ENCODE data around the gene LGSN.

The LGSN gene

GRCh38 chr6:63313111-63313510 lies 6.7 kb downstream of the LGSN start:
- peaks cover 0 to 2% of the 10 kb centered on the region in 2 donors for H3K4me1 ChIP-seq (ENCODE audit: control insufficient read depth in 2 of 2, insufficient read depth in 1 of 2, low read depth in 1 of 2, low read length in 2 of 2)
- H3K23ac ChIP-seq (ENCODE audit: low read depth, low read length, poor library complexity), result no peak overlapping the region
- no peak overlapping the region for H2BK5ac ChIP-seq (ENCODE audit: low read length)
- no peak overlapping the region for H2BK15ac ChIP-seq (ENCODE audit: low read length)
- H3K9me3 ChIP-seq (replicated peaks in 1 of 2; ENCODE audit: control insufficient read depth in 2 of 2, insufficient read depth in 1 of 2, low read depth in 1 of 2, low read length in 2 of 2), result no peaks in the 10 kb centered on the region
- H3K27ac ChIP-seq (replicated peaks; ENCODE audit: low read length), result no peak overlapping the region
- H3K36me3 ChIP-seq (replicated peaks in 1 of 2; ENCODE audit: control insufficient read depth in 2 of 2, insufficient read depth in 2 of 2, low read length in 2 of 2), result no peaks in the 10 kb centered on the region
- no peak overlapping the region for H2AFZ ChIP-seq (ENCODE audit: low read length)
- no peak for DNase-seq (ENCODE audit: low spot score)
- H2BK120ac ChIP-seq (ENCODE audit: low read depth, low read length), result no peak overlapping the region
- H3K4me2 ChIP-seq (ENCODE audit: insufficient read depth, low read length, poor library complexity, severe bottlenecking), result no peak overlapping the region
- no peak overlapping the region for H2AK5ac ChIP-seq (ENCODE audit: low read depth, low read length)
- H3K4me3 ChIP-seq (ENCODE audit: low read length in 2 of 2), result no peak overlapping the region
- no peaks in the 10 kb centered on the region for H3K79me1 ChIP-seq (ENCODE audit: low read depth, low read length)
- H4K91ac ChIP-seq (ENCODE audit: low read depth, low read length, poor library complexity), result no peak overlapping the region
- H3K14ac ChIP-seq (ENCODE audit: low read length), result no peak overlapping the region
- H3K4ac ChIP-seq (ENCODE audit: low read length), result no peak overlapping the region
- no peak overlapping the region for H4K8ac ChIP-seq (ENCODE audit: low read depth, low read length)
- no CpG with 5 or more reads among the region's 2 CpGs for WGBS, 2 donors (ENCODE audit: extremely low coverage in 2 of 2, insufficient read length in 2 of 2, insufficient replicate concordance in 1 of 2)
- H3K18ac ChIP-seq (ENCODE audit: low read length), result no peak overlapping the region
- H3K9ac ChIP-seq (ENCODE audit: low read depth, low read length, poor library complexity), result no peak overlapping the region
- H3K27me3 ChIP-seq (ENCODE audit: control insufficient read depth in 3 of 3, insufficient read depth in 3 of 3, low read depth in 1 of 3, low read length in 3 of 3), result no peaks in the 10 kb centered on the region
- H2BK12ac ChIP-seq (ENCODE audit: low read length), result no peak overlapping the region

DNA sequence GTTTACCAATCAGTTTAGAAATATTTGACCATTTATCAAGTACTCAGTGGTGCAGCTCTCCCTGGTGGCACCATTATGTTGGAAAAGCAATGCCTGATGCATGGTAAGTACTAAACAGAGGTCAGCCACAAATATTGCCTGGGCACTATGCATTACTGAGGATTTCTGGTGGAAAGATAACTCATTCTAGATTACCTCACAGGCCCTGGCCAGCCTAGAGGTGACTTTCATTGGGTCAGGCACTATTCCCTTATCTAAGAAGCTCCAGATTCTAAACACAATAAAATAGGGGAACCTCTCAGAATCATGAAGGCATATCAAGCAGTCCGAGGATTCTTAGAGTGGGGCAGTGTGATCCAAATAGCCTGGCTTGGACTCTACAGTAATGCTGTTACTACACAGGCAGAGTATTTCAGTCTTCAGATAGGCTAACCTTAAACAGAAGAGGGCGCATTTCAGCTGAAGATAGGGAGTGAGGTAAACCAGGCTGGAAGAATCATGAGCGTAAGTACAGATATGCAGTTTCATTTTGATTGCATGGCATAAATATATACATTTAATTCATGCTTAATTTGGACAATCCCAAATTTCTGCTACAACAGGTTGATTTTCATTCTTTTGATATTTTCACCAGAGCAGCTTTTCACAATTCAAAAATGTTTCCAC lies 12.1 kb downstream of the LGSN start:
- H2BK5ac ChIP-seq (ENCODE audit: low read length), result no peak overlapping the region
- no peak overlapping the region for H3K4me2 ChIP-seq (ENCODE audit: insufficient read depth, low read length, poor library complexity, severe bottlenecking)
- H3K4ac ChIP-seq (ENCODE audit: low read length), result no peak overlapping the region
- H3K27me3 ChIP-seq (ENCODE audit: control insufficient read depth in 3 of 3, insufficient read depth in 3 of 3, low read depth in 1 of 3, low read length in 3 of 3), result no peaks in the 10 kb centered on the region
- H3K27ac ChIP-seq (replicated peaks; ENCODE audit: low read length), result no peak overlapping the region
- H2BK12ac ChIP-seq (ENCODE audit: low read length), result no peak overlapping the region
- WGBS, 2 donors (ENCODE audit: extremely low coverage in 2 of 2, insufficient read length in 2 of 2, insufficient replicate concordance in 1 of 2), result no CpG with 5 or more reads among the region's 3 CpGs
- no peaks in the 10 kb centered on the region for H3K79me1 ChIP-seq (ENCODE audit: low read depth, low read length)
- no peak overlapping the region for H2BK120ac ChIP-seq (ENCODE audit: low read depth, low read length)
- no peak overlapping the region for H2BK15ac ChIP-seq (ENCODE audit: low read length)
- no peak overlapping the region for H4K91ac ChIP-seq (ENCODE audit: low read depth, low read length, poor library complexity)
- H3K4me3 ChIP-seq (ENCODE audit: low read length in 2 of 2), result no peak overlapping the region
- DNase-seq (ENCODE audit: low spot score), result no peak
- H3K36me3 ChIP-seq (replicated peaks in 1 of 2; ENCODE audit: control insufficient read depth in 2 of 2, insufficient read depth in 2 of 2, low read length in 2 of 2), result no peaks in the 10 kb centered on the region
- H2AK5ac ChIP-seq (ENCODE audit: low read depth, low read length), result no peak overlapping the region
- no peak overlapping the region for H3K9ac ChIP-seq (ENCODE audit: low read depth, low read length, poor library complexity)
- H3K14ac ChIP-seq (ENCODE audit: low read length), result no peak overlapping the region
- H2AFZ ChIP-seq (ENCODE audit: low read length), result no peak overlapping the region
- no peaks in the 10 kb centered on the region for H3K9me3 ChIP-seq (replicated peaks in 1 of 2; ENCODE audit: control insufficient read depth in 2 of 2, insufficient read depth in 1 of 2, low read depth in 1 of 2, low read length in 2 of 2)
- H3K18ac ChIP-seq (ENCODE audit: low read length), result no peak overlapping the region
- H4K8ac ChIP-seq (ENCODE audit: low read depth, low read length), result no peak overlapping the region
- no peak overlapping the region for H3K23ac ChIP-seq (ENCODE audit: low read depth, low read length, poor library complexity)
- no peaks in the 10 kb centered on the region for H3K4me1 ChIP-seq (ENCODE audit: control insufficient read depth in 2 of 2, insufficient read depth in 1 of 2, low read depth in 1 of 2, low read length in 2 of 2)

GRCh38 chr6:63306420-63306819 lies 13.4 kb downstream of the LGSN start:
- Histone ChIP-seq H3K79me1 (ENCODE audit: low read depth, low read length) (no peaks in the 10 kb centered on the region), H3K4me2 (ENCODE audit: insufficient read depth, low read length, poor library complexity, severe bottlenecking) (no peak overlapping the region), H3K23ac (ENCODE audit: low read depth, low read length, poor library complexity) (no peak overlapping the region), H3K4ac (ENCODE audit: low read length) (no peak overlapping the region), H2BK12ac (ENCODE audit: low read length) (no peak overlapping the region), H2AK5ac (ENCODE audit: low read depth, low read length) (no peak overlapping the region), H3K36me3 (replicated peaks in 1 of 2; ENCODE audit: control insufficient read depth in 2 of 2, insufficient read depth in 2 of 2, low read length in 2 of 2) (no peaks in the 10 kb centered on the region), H4K8ac (ENCODE audit: low read depth, low read length) (no peak overlapping the region), H3K27ac (replicated peaks; ENCODE audit: low read length) (no peak overlapping the region), H3K4me1 (ENCODE audit: control insufficient read depth in 2 of 2, insufficient read depth in 1 of 2, low read depth in 1 of 2, low read length in 2 of 2) (no peaks in the 10 kb centered on the region), H3K18ac (ENCODE audit: low read length) (no peak overlapping the region), H3K27me3 (ENCODE audit: control insufficient read depth in 3 of 3, insufficient read depth in 3 of 3, low read depth in 1 of 3, low read length in 3 of 3) (no peaks in the 10 kb centered on the region), H3K4me3 (ENCODE audit: low read length in 2 of 2) (no peak overlapping the region), H2BK120ac (ENCODE audit: low read depth, low read length) (no peak overlapping the region), H3K9ac (ENCODE audit: low read depth, low read length, poor library complexity) (no peak overlapping the region), H3K14ac (ENCODE audit: low read length) (no peak overlapping the region), H3K9me3 (replicated peaks in 1 of 2; ENCODE audit: control insufficient read depth in 2 of 2, insufficient read depth in 1 of 2, low read depth in 1 of 2, low read length in 2 of 2) (no peaks in the 10 kb centered on the region), H4K91ac (ENCODE audit: low read depth, low read length, poor library complexity) (no peak overlapping the region), H2AFZ (ENCODE audit: low read length) (no peak overlapping the region), H2BK15ac (ENCODE audit: low read length) (no peak overlapping the region), H2BK5ac (ENCODE audit: low read length) (no peak overlapping the region)
- WGBS, 2 donors (ENCODE audit: extremely low coverage in 2 of 2, insufficient read length in 2 of 2, insufficient replicate concordance in 1 of 2), result no CpG with 5 or more reads among the region's 3 CpGs
- no peak for DNase-seq (ENCODE audit: low spot score)

DNA sequence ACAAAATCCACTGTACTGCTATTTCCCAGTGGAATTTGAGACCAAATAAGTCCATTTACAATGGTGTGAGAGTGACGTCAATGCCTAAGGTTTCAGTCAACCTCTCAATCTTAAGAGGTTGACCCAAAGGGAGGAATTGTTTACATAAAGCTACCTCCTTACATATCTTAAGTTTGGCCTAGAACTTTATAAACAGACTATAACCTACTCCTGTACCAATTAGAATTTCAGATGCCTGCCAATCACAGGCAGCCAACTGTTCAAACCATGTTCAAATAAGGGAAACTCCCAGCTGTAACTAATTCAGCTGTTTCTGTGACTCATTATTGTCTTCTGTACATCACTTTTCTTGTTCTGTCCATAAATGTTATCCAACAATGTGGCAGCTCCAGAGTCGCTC lies 14.5 kb downstream of the LGSN start:
- Histone ChIP-seq H3K4me1 (ENCODE audit: control insufficient read depth in 2 of 2, insufficient read depth in 1 of 2, low read depth in 1 of 2, low read length in 2 of 2) (no peaks in the 10 kb centered on the region), H2BK120ac (ENCODE audit: low read depth, low read length) (no peak overlapping the region), H3K9me3 (replicated peaks in 1 of 2; ENCODE audit: control insufficient read depth in 2 of 2, insufficient read depth in 1 of 2, low read depth in 1 of 2, low read length in 2 of 2) (no peaks in the 10 kb centered on the region), H2BK5ac (ENCODE audit: low read length) (no peak overlapping the region), H3K79me1 (ENCODE audit: low read depth, low read length) (no peaks in the 10 kb centered on the region), H2AFZ (ENCODE audit: low read length) (no peak overlapping the region), H3K9ac (ENCODE audit: low read depth, low read length, poor library complexity) (no peak overlapping the region), H2BK12ac (ENCODE audit: low read length) (no peak overlapping the region), H3K23ac (ENCODE audit: low read depth, low read length, poor library complexity) (no peak overlapping the region), H4K91ac (ENCODE audit: low read depth, low read length, poor library complexity) (no peak overlapping the region), H3K27ac (replicated peaks; ENCODE audit: low read length) (no peak overlapping the region), H3K4ac (ENCODE audit: low read length) (no peak overlapping the region), H4K8ac (ENCODE audit: low read depth, low read length) (no peak overlapping the region), H3K14ac (ENCODE audit: low read length) (no peak overlapping the region), H3K4me2 (ENCODE audit: insufficient read depth, low read length, poor library complexity, severe bottlenecking) (no peak overlapping the region), H2BK15ac (ENCODE audit: low read length) (no peak overlapping the region), H3K27me3 (ENCODE audit: control insufficient read depth in 3 of 3, insufficient read depth in 3 of 3, low read depth in 1 of 3, low read length in 3 of 3) (no peaks in the 10 kb centered on the region), H2AK5ac (ENCODE audit: low read depth, low read length) (no peak overlapping the region), H3K36me3 (replicated peaks in 1 of 2; ENCODE audit: control insufficient read depth in 2 of 2, insufficient read depth in 2 of 2, low read length in 2 of 2) (no peaks in the 10 kb centered on the region), H3K4me3 (ENCODE audit: low read length in 2 of 2) (no peak overlapping the region), H3K18ac (ENCODE audit: low read length) (no peak overlapping the region)
- DNase-seq (ENCODE audit: low spot score), result no peak
- WGBS, 2 donors (ENCODE audit: extremely low coverage in 2 of 2, insufficient read length in 2 of 2, insufficient replicate concordance in 1 of 2), result no CpG with 5 or more reads among the region's 2 CpGs

All from neuronal stem cell (in vitro differentiated cells).